COLO668 (cell line): ENCODE measurements around the gene GMPR2.

Experiments used
- DNase-seq: peaks from one replicate; lab custom pipeline; 2025; ENCODE audit not compliant: unreplicated experiment; lab: John Stamatoyannopoulos, UW

GMPR2 gene

DNA sequence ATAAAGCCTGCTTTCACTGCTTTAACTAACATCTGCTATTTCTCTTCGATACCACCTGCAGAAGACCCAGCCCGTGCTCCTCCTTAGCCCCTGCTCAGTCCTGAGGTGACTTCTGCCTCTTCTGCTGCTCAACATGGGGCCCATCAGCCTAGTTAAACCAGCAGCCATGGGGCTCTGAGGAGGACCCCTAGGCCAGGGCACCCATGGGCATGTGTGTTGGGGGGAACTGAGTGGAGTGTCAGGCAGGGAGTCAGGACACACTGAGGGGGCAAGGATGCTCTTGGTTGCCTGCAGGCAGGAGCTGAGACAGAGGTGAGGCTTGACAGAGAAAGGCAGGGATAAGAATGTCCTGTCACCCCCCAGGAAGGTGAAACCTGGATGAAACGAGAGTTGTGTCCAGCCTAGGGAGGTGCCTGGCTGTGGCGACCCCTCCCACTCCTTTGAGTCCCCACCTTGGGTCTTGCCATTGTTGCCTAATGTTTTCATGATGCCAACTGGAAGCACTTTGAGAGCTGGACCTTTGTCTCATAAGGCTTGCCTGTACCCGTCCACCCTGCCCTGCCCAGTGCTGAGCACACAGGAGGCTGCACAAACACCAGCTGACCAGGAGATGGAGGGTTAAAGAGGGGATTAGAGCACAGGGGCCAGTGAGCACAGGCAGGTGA is 51.2 kb downstream of the GMPR2 start:
- no peak for DNase-seq

DNA sequence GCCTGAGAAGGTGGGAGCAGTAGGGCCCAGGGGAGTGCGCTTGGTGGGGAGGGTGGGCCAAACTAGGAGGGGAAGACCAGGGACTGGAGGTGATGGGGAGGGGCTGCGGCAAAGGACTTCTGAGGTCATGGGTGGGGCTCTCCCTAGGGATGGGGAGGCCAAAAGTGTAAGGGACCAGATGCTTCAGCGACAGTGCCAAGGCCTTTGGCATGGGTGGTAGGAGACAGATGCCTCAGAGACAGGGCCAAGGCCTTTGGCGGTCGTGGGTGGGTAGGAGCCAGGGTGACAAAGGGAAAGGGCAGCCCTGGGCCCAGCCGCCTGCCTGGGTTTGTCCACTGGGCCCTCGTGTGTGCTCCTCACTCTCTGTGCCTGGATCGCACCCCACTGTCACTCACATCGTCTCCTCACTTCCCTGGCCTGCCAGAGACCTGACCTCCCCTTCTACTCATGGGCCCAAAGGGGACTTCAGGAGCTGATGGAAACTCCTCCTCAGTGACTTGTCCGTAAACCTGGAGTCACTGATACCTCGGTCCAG is 51.8 kb downstream of the GMPR2 start:
- DNase-seq, result no peak

DNA sequence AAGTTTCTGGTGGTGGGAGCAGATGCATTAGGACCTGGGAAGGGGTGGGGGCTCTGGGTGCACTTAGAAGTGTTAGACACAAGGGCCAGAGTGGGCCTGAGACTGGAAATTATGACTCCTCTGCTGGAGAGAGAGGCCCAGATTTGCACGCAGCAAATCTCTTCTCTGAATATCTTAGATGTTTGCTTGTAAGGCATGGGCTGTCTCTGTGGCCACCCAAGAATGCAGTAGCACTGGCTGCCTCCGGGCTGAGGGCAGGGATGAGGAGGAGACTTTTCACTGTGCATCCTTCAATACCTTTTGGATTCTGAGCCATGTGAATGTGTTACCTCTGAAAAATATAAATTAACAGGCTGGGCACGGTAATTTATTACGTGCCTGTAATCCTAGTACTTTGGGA is 52.6 kb downstream of the GMPR2 start:
- DNase-seq, result no peak

DNA sequence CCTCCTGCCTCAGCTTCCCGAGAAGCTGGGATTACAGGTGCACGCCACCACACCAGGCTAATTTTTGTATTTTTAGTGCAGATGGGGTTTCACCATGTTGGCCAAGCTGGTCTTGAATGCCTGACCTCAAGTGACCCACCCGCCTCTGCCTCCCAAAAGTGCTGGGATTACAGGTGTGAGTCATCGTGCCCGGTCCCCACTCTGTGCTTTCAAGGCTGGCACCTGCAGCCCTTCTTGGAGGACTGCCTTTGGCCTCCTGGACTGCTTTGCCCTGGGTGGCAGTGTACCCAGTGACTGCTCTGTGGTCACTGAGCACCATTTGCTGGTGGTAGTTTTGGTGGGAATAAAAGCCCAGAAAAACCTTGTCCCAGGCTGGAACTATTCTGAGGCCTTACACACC is 54.3 kb downstream of the GMPR2 start:
- no peak for DNase-seq
